DND-41 (cell line): Measurements from ENCODE around the gene ECT2L.

Experiments
- CTCF ChIP-seq: IDR thresholded peaks from 2 replicates; pipeline ENCODE4 v1.5.1; 2012; ENCODE audit warnings: borderline replicate concordance, low read length, moderate library complexity, mild to moderate bottlenecking; ENCODE audit not compliant: poor library complexity, severe bottlenecking; ENCODE audit errors: extremely low read depth
- EZH2 ChIP-seq: IDR thresholded peaks from 3 replicates; pipeline ENCODE4 v1.6.1; 2012; ENCODE audit warnings: borderline replicate concordance, low read depth, mild to moderate bottlenecking, moderate library complexity, low read length, inconsistent platforms; ENCODE audit not compliant: severe bottlenecking

- TF ChIP-seq CTCF (no peak), EZH2 (no peak)
These were observed 118.8 kb downstream of the ECT2L start for GRCh38 chr6:138914701-138915100.
